Astrocyte (in vitro differentiated cells and primary cell): ENCODE results near the gene PRKCE. TPM values are rescaled to one million over a fixed set of nuclear protein-coding genes. Genes with fewer than 3 reads are reported as not detected.

ENCODE experiments used
- DNase-seq: peaks from one replicate; pipeline ENCODE4 v3.0.0-alpha.2; 2010; ENCODE audit warnings: low read depth
- FAIRE-seq: peaks from 2 replicates; lab custom pipeline; 2011; peaks lifted over from hg19 to GRCh38; lab: Jason Lieb, UNC
- H2AFZ ChIP-seq: 2 replicates; pipeline ENCODE4 v1.6.0; 2012; ENCODE audit warnings: low read depth, low read length, inconsistent platforms
- H3K27ac ChIP-seq: 2 replicates; pipeline ENCODE4 v1.5.1; 2011; ENCODE audit warnings: low read depth, low read length, inconsistent platforms
- H3K27me3 ChIP-seq: 2 replicates; pipeline ENCODE4 v1.6.0; 2011; ENCODE audit warnings: low read length, inconsistent platforms; ENCODE audit not compliant: insufficient read depth
- H3K36me3 ChIP-seq: 2 replicates; pipeline ENCODE4 v1.5.1; 2011; ENCODE audit warnings: low read length, inconsistent platforms; ENCODE audit not compliant: insufficient read depth
- H3K4me1 ChIP-seq: 2 replicates; pipeline ENCODE4 v1.5.1; 2011; ENCODE audit warnings: low read length, inconsistent platforms; ENCODE audit not compliant: insufficient read depth
- H3K4me2 ChIP-seq: 2 replicates; pipeline ENCODE4 v1.6.0; 2012; ENCODE audit warnings: low read length, inconsistent platforms
- H3K4me3 ChIP-seq: 2 replicates; pipeline ENCODE4 v1.5.1; 2011; ENCODE audit warnings: low read depth, mild to moderate bottlenecking, low read length, inconsistent platforms; ENCODE audit not compliant: insufficient read depth
- H3K79me2 ChIP-seq: 2 replicates; pipeline ENCODE4 v1.6.0; 2012; ENCODE audit warnings: mild to moderate bottlenecking, low read length, inconsistent platforms; ENCODE audit not compliant: insufficient read depth
- H3K9ac ChIP-seq: 2 replicates; pipeline ENCODE4 v1.6.0; 2012; ENCODE audit warnings: mild to moderate bottlenecking, low read length, inconsistent platforms
- H3K9me3 ChIP-seq: 2 replicates; pipeline ENCODE4 v1.5.1; 2012; ENCODE audit warnings: low read depth, mild to moderate bottlenecking, low read length, inconsistent platforms; ENCODE audit not compliant: insufficient read depth
- H4K20me1 ChIP-seq: 2 replicates; pipeline ENCODE4 v1.6.0; 2012; ENCODE audit warnings: low read length, inconsistent platforms; ENCODE audit not compliant: insufficient read depth
- H3K27ac Mint-ChIP-seq: one replicate; pipeline ENCODE4 v1.8.0; 2021; ENCODE audit warnings: mild to moderate bottlenecking, mixed read lengths; ENCODE audit not compliant: unreplicated experiment
- H3K27me3 Mint-ChIP-seq: one replicate; pipeline ENCODE4 v1.8.0; 2021; ENCODE audit warnings: low read depth, mixed read lengths; ENCODE audit not compliant: unreplicated experiment
- H3K36me3 Mint-ChIP-seq: one replicate; pipeline ENCODE4 v1.8.0; 2021; ENCODE audit warnings: low read depth, mixed read lengths; ENCODE audit not compliant: unreplicated experiment
- H3K4me1 Mint-ChIP-seq: one replicate; pipeline ENCODE4 v1.8.0; 2021; ENCODE audit warnings: low read depth, mixed read lengths; ENCODE audit not compliant: unreplicated experiment
- H3K4me3 Mint-ChIP-seq: one replicate; pipeline ENCODE4 v1.8.0; 2021; ENCODE audit warnings: mild to moderate bottlenecking, moderate library complexity, mixed read lengths; ENCODE audit not compliant: unreplicated experiment
- H3K9me3 Mint-ChIP-seq: one replicate; pipeline ENCODE4 v1.8.0; 2021; ENCODE audit warnings: mild to moderate bottlenecking, mixed read lengths; ENCODE audit not compliant: unreplicated experiment
- EZH2 ChIP-seq: IDR thresholded peaks from 2 replicates; pipeline ENCODE4 v1.6.1; 2012; ENCODE audit warnings: mild to moderate bottlenecking, low read length, inconsistent platforms; ENCODE audit not compliant: insufficient read depth
- total RNA-seq: library from RNA; stranded (reverse); gene quantifications from 2 replicates; pipeline ENCODE4 v1.2.1, GENCODE V29; 2021
- TF ChIP-seq, protein P1 (sequence below): IDR thresholded peaks from 2 replicates; pipeline ENCODE4 v1.5.1; 2011; ENCODE audit warnings: low read depth, mild to moderate bottlenecking, inconsistent platforms, low read length, moderate library complexity; ENCODE audit not compliant: insufficient read depth

The PRKCE gene
- total RNA-seq, 1 donor from 2014 or later, result 12.8 TPM

DNA sequence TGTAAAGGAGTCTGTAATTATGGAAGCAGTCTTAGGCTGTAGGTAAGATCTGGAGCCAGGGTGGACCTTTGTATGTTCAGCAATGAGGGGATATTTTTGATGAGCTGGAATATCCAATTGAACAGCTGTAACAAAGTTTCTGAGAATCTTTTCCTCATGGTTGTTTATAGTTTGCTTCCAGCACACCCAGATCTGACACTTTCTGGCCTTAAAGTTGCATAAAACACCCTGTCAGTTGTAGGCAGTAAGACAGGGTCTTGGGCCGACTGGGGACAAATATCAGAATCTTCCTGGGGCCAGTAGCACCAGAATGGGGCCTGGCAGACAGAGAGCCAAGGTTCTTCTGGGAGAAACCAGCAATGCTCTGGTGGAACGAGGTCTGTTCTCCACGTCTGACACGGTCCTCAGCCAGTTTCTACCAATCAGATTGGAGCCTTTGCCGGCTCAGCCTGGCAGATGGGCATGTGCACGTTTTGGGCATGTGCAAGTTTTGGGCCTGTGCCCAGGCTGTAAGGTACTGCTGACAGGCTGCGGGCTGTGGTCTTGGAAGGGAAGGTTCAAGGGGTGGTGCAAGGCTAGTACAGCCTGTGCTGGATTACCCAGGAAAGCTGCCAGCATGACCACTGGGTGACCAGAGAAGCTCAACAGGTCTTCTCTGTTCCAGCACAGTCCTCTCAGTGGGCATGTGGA, 89.8 kb downstream of the PRKCE start:
- Mint-ChIP-seq H3K36me3 (peaks cover 4% of the 10 kb centered on the region), H3K27me3 (peaks cover 13% of the 10 kb centered on the region), H3K9me3 (no peaks in the 10 kb centered on the region), H3K4me3 (no peak overlapping the region), H3K4me1 (peaks cover 3% of the 10 kb centered on the region), H3K27ac (no peak overlapping the region)
- no peak for FAIRE-seq
- Histone ChIP-seq H3K4me3 (no peak overlapping the region), H3K79me2 (no peaks in the 10 kb centered on the region), H3K9me3 (no peaks in the 10 kb centered on the region), H2AFZ (no peak overlapping the region), H3K27me3 (no peaks in the 10 kb centered on the region), H3K9ac (no peak overlapping the region), H3K4me1 (no peaks in the 10 kb centered on the region), H4K20me1 (peaks cover 18% of the 10 kb centered on the region), H3K36me3 (no peaks in the 10 kb centered on the region), H3K27ac (no peak overlapping the region), H3K4me2 (no peak overlapping the region)
- no peak for DNase-seq
- TF ChIP-seq EZH2, result no peak
- TF ChIP-seq, protein P1, sequence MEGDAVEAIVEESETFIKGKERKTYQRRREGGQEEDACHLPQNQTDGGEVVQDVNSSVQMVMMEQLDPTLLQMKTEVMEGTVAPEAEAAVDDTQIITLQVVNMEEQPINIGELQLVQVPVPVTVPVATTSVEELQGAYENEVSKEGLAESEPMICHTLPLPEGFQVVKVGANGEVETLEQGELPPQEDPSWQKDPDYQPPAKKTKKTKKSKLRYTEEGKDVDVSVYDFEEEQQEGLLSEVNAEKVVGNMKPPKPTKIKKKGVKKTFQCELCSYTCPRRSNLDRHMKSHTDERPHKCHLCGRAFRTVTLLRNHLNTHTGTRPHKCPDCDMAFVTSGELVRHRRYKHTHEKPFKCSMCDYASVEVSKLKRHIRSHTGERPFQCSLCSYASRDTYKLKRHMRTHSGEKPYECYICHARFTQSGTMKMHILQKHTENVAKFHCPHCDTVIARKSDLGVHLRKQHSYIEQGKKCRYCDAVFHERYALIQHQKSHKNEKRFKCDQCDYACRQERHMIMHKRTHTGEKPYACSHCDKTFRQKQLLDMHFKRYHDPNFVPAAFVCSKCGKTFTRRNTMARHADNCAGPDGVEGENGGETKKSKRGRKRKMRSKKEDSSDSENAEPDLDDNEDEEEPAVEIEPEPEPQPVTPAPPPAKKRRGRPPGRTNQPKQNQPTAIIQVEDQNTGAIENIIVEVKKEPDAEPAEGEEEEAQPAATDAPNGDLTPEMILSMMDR, result no peak

DNA sequence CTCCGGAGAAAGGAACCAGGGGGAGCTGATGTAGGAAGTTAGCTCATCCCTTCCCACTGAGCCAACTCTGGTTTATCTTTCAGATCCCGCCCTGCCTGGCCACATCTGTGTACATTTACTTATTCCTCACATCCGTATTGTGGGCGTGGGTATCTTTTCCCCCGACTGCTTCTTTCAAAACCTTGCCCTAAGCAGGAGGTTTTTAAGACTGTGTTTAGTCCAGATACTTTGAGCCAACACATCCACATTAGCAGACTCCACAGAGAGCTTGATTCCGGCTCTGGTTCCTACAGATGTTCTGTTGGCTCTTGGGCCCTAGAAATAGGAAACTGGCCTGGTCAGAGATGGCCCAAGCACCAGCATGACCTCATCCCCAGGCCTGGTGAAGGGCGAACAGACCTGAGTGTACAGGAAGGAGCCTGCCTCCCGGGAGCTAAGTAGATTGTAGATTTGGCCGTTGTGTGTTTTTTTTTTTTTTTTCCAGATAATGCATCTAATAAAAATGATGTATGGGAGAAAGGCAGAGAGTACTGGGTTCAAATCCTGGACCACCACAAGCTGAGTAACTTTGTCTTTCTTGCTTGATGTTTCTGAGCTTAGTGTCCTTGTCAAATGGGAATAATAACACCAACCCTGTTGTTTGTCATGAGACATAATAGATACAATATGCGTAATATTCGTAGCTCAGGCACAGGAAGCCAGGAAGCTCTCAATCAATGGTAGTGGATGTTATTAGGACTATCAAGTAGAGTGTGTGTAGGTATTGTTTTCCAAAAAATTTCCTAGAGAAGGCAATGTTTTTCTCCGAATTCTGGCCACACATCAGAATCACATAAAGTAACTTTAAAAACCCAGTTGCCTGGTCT, 92.3 kb downstream of the PRKCE start:
- H3K4me3 Mint-ChIP-seq, result no peak overlapping the region

More for the DNA sequence above, 92.3 kb downstream of the PRKCE start:
- no peak overlapping the region for H3K4me3 ChIP-seq
- no peaks in the 10 kb centered on the region for H3K36me3 ChIP-seq
- H3K9me3 ChIP-seq, result no peaks in the 10 kb centered on the region
- FAIRE-seq (no peak), DNase-seq (peak; percentile 5)
- H3K27ac ChIP-seq, result no peak overlapping the region
- H3K36me3 Mint-ChIP-seq, result peaks cover 2% of the 10 kb centered on the region
- peaks cover 8% of the 10 kb centered on the region for H4K20me1 ChIP-seq
- peaks cover 3% of the 10 kb centered on the region for H3K4me1 Mint-ChIP-seq
- H3K27me3 ChIP-seq, result no peaks in the 10 kb centered on the region
- TF ChIP-seq, protein P1, result no peak
- TF ChIP-seq EZH2, result no peak
- H3K4me1 ChIP-seq, result no peaks in the 10 kb centered on the region
- no peaks in the 10 kb centered on the region for H3K79me2 ChIP-seq
- H3K27me3 Mint-ChIP-seq, result peaks cover 3% of the 10 kb centered on the region
- no peak overlapping the region for H3K9ac ChIP-seq
- peak overlapping the region; percentile 5 for H3K4me2 ChIP-seq
- no peak overlapping the region for H2AFZ ChIP-seq
- H3K27ac Mint-ChIP-seq, result no peak overlapping the region
- peaks cover 7% of the 10 kb centered on the region for H3K9me3 Mint-ChIP-seq
